SU-DHL-6 (cell line): ENCODE results near the gene PPCDC.

Experiments
- CTCF ChIP-seq: fragments of 200-600 bp; sonication (generic); IDR thresholded peaks from one replicate; pipeline ENCODE4 v1.5.1; 2017; ENCODE audit warnings: antibody characterized with exemption, mild to moderate bottlenecking, low read length, moderate library complexity; ENCODE audit not compliant: insufficient read depth, poor library complexity, severe bottlenecking
- EZH2phosphoT487 ChIP-seq: fragments of 200-600 bp; sonication (generic), shearing (Covaris generic); conservative IDR thresholded peaks from 2 replicates; pipeline ENCODE4 v1.6.1; 2018; ENCODE audit warnings: mild to moderate bottlenecking, antibody characterized with exemption, low read length, moderate library complexity, mixed read lengths

GRCh38 chr15:75089456-75090387 lies 66.3 kb downstream of the PPCDC start:
- TF ChIP-seq CTCF = no peak
- TF ChIP-seq EZH2phosphoT487 = no peak
